HG03280 (cell line): Measurements from ENCODE around the gene TNIK.

ENCODE experiments used
- ATAC-seq: cut with Tn5 transposase; IDR thresholded peaks from one replicate; pipeline ENCODE4 v1.9.1; 2021; ENCODE audit warnings: mild to moderate bottlenecking, moderate library complexity; ENCODE audit not compliant: unreplicated experiment

TNIK gene

DNA sequence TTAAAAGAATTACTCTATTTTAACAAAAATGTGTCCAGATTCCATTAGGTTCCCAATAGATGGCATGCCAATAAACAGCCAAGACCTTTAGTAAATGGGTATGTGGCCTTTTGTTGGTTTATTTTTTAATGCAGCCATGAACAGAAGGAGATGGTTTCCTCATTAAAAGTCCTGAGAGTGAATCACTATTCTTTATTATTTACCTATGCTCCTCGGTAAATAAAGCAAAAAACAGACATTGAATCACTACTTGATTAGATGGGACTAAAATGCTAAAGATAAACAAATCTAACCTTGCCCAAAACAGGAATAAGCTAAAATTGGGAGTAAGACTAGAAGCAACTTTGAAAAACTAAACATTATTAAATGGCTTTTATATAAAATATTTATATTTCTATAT lies 94.2 kb downstream of the TNIK start:
- no peak for ATAC-seq

DNA sequence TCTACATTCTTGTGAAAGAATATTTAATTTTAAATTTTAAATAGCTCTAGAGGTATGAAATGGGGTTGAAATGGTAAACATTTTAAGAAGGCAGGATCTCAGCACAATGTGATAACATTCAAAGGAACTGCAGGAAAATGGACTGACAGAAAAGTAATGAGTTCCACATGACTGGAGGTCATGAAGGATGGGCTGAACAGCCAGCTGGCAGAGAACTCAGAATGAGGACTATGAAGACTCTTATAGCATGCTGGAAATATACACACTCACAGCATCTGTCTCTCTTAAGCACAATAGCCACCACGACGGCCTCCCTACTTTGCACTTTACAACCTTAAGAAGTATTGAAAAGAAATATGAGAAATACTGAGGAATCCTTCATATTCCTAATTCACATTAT lies 94.7 kb downstream of the TNIK start:
- no peak for ATAC-seq

DNA sequence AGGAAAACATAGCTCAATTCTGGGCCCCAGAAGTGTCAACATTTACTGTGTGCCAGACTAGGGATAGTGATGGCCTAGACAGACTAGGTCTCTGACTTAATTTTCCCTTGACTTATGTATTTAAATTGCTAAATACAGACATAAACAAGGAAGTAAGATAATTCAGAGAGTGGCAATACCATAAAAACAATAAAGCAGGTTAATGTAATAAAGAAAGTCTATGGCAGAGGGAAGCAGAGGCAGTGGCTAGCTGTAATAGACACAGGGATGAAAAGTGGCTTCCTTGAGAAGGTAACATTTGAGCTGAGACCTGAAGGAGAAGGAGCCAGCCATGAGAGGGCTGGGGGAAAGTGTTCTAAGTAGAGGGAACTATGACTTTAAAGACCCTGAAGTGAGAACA lies 95.7 kb downstream of the TNIK start:
- ATAC-seq, result no peak

DNA sequence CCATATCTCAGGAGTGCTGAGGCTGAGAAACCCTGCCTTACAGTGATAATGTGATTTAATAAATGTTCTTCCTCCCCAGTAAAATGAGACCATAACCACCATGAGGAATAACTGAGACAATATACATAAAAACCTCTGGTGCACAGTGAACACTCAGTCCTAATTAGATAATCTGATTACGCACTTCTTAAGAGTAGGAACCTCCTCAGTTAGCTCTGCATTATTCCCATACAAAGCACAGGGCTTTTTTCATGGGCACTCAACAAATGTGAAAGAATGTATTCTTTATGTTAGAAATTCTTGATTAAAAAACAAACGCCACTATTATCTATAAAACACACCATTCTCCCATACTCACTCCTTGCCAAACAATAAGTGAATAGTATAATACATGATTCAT lies 97.0 kb downstream of the TNIK start:
- ATAC-seq, result no peak

DNA sequence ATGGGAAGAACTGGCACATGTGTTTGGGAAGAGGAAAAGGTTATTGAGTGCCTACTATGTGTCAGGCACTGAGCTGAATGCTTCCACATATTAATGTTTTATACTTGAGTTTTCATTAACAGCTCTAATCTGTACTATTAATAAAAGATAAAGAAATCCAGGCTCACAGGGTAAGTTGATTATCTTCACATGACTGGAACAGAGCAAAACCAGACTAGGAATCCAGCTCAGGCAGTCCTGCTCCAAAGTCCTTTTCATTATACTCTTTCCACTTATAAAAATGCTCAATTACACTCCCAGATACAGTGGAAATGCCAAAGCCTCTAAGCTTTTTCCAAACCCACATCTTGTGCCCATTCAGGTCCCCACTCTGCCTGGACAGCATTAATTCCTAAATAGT lies 97.6 kb downstream of the TNIK start:
- no peak for ATAC-seq

DNA sequence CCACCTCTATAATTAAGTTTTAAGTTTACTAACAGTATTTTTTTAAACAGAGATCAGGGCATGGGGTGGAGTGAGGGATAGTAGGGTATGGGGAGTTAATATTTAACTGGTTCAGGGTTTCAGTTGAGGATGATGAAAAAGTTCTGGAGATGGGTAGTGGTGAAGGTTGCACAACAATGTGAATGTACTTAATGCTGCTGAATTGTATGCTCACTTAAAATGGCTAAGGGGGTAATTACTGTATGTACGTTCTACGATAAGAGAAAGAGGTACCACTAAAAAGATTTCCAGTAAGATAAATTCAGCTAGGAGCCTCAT lies 101.4 kb downstream of the TNIK start:
- ATAC-seq, result no peak

DNA sequence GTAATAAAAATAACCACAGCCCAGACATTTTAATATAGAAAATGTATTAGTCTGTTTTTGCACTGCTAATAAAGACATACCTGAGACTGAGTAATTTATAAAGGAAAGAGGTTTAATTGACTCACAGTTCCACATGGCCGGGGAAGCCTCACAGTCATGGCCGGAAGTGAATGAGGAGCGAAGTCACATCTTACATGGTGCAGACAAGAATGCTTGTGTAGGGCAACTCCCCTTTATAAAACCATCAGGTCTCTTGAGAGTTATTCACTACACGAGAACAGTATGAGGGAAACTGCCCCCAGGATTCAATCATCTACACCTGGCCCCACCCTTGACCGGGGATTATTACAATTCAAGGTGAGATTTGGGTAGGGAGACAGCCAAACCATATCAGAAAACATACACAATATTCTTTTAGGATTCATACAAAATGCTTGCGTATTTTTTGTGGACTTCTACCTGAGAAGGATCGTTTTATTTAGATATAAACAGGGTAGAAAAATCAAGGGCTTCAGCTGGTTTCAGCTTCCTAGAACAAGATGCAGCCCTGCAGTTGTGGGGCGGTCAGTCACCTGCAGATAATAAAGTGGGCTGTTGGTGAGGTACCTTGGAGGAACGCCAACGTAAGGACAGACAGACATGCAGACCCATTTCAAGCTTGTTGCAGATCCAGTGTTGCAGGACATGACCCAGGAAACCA lies 101.9 kb downstream of the TNIK start:
- no peak for ATAC-seq

DNA sequence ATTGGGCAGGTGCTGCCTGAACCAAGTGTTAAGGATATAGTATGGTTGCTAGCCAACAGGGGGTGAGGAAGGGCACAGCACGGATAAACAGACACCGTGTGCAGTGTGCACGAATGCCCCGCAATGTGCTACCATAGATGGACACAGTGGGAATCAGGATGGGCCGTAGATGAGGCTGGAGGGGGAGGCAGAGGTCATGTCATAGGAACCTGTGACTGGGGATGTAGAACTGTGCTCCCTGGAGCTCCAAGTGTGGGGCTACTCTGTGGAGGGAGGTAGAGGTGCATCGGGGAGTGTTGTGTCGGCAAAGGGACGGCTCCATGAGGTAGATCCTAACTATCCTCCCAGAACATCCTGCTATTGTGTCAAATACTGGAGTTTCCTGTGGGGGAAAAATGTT lies 102.5 kb downstream of the TNIK start:
- no peak for ATAC-seq

DNA sequence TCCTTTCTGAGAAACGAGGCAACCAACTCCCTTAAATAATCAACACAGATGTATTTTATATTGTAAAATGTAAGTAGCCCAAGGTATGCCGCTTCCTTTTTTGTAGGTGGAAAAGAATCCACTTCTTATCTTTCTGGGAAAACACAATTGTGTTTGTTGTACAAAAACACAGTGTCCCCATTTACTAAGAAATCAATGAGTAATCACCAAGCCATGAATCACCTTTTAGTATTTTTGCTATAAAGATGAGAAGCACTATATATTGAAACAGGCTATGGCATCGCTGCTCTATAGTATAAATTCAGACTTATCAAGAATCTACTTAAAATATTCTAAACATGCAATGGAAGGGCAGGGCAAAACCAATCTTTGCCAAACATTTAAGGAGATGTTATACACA lies 104.0 kb downstream of the TNIK start:
- no peak for ATAC-seq

DNA sequence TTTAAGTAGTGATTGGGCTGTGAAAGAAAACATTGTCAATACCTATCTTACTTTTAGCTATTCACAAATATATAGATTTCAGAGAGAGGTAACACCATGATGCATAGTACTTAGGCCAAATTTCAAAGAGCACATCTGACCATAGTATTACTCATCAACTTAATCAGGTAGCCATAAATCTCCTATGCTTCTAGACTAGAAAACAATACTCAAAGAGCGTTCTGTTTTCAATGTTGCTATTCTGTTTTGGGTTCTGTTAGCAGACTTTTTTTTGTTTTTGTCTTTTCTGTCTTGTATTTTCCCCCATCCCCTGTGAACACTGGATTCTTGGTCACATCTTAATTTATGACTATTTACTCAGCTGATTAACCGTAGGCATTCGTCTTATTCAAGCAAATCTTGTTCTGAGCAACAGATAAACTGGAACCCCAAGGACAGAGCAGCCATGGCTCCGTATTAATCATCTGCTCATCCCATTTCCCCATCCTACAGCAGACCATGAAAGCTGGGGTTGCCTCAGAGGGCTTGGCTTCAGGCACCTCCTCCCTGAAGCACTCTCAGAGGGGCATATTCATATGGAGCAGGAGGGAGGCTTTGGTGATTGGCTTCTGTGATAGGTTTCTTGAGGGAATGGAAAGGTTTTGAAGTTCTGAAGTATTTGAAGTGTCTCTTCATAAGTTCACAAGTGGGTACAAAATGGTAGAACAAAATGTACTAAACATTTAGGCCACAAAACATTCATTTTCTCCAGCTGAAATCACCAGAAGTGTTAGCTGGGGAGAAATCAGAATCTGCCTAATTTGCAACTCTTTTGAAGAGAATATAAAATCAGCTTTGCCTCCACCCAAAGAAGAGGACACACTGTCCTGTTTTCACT lies 105.3 kb downstream of the TNIK start:
- no peak for ATAC-seq

DNA sequence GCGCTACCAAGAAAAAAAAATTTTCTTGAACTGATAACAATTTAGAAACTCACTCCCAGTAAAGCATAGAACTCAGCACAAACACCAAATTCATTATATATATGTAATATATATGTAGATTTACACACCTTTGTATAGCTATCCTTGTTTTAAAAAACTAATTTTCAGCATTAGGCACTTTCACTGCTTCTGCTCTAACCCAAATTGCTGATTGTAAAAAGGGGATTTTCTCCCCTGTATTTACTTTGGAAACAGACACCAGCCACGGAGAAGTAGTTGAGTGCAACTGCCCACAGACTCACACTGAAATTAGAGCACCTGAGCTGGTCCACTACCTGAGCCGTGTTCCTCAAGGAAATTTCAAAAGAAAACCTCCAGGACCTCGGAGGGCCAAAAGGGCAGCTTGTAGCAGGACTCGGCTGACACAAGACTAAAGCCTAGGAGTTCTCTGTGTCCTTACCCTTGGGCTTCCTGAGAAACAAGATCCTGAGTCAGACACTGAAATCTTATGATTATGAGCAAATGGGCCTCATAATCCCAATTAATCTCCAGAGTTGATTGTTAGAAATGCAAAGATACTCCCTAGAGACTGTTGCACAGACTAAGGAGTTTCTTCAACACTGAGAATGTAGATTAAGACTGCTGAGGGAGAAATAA lies 106.0 kb downstream of the TNIK start:
- no peak for ATAC-seq

DNA sequence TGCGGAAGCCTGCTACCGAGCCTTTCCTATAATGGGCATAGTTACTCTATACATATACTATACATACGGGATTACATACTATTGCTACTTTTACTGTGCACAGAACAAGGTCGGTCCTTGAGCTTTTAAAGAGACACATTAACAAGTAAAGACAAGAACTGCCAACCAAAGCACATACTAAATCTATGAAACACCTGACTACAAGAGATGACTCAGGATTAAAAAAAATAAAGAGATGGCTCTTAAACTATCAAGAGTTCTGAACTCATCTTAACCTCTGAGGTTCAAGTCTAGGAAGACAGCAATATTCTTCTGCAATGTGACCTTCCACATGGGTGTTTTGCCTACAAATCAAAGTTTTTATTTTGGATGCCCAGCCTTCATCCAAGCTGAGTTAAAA lies 106.8 kb downstream of the TNIK start:
- ATAC-seq, result no peak

DNA sequence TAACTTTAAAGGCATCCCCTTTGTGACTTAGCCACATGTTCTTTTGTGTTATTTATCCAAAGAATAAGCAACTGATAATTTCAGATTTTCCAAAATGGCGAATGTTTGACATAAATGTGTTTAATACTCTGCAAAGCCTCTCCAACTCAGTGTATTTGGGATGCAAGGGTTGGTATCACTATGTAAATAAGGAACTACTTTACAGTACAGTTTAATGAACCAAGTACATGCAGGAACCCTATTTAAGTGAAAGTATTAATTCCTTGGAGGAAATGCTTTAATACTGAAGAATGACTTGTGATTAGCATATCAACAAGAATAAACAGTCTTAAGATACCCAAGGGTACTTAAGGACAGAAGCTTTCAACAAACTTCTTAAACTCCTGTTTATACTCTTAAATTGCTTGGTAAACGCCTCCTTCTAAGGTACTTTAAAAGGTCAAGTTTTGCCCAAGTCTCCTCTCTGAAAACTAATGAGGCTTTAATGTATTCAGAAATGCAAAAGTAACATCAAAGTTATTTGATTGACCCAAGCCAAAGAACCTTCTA lies 107.7 kb downstream of the TNIK start:
- ATAC-seq, result no peak

DNA sequence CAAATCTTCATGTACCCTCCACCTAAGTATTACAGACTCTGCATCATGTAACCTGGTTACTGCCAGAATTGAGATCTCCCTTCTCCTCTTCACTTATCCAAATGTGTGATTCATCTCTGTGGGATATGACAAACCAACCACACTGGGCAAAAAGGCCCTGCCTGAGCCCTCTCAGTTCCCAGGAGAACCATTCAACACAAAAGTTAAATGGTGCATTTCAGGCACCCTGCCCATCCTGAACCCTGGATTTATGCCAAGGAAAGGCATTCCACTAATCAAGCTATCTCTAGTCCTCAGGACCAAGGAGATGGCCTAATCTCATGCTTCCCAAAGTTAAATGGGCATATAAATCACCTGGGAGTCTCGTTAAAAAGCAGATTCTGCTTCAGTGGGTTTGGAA lies 108.5 kb downstream of the TNIK start:
- no peak for ATAC-seq

DNA sequence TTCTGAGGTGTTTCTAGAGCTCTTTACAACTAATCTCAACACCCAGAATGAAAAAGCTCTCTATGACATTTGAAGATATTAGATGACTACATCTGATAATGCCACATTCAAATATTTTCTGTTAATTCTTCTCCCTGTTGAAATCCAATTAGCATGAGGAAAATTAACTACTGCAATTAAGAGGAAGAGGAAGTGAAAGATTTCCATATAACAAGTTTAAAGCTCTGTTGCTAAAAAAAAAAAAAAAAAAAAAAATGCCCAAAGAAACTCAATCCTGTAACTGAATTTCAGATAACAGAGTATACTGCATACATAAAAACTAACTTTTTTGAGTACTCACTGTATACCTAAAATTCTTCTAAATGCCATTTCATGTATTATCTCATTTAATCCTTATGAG lies 109.8 kb downstream of the TNIK start:
- no peak for ATAC-seq

DNA sequence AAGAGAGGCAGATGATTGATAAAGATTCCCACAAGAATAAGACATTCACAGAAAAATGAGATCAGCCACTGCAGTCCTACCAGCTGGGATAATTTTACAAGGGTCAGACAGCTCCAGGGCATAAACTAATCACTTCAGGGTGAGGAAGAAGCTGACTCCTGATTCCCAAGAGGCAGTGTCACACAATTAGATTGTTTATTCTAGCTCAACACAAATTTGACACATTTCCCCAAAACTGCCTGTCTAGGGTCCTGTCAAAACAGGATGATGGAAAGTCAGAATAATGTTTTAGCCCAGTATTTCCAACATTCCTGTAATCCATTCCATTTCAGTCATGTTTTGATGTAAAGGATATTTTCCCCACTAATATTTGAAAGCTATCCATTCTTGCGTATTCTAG lies 110.8 kb downstream of the TNIK start:
- ATAC-seq, result no peak

DNA sequence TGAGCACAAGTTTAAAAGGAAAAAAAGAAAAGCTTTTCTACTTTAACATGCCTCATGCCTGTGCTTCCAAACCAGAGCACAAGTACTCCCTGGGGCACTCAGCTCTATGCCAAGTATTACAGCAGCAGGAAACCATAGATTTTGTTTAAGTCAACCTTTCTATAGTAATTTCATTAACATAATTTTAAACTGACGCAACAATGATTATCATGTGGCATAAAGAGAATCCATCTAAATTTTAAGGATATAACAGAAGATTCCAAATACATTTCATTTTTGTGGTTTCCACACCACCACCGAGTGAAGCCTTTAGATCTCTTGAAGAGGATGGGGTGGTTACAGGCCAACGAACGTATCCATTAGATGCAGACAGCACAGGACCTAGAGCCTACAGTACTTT lies 112.1 kb downstream of the TNIK start:
- peak; percentile 18 for ATAC-seq

DNA sequence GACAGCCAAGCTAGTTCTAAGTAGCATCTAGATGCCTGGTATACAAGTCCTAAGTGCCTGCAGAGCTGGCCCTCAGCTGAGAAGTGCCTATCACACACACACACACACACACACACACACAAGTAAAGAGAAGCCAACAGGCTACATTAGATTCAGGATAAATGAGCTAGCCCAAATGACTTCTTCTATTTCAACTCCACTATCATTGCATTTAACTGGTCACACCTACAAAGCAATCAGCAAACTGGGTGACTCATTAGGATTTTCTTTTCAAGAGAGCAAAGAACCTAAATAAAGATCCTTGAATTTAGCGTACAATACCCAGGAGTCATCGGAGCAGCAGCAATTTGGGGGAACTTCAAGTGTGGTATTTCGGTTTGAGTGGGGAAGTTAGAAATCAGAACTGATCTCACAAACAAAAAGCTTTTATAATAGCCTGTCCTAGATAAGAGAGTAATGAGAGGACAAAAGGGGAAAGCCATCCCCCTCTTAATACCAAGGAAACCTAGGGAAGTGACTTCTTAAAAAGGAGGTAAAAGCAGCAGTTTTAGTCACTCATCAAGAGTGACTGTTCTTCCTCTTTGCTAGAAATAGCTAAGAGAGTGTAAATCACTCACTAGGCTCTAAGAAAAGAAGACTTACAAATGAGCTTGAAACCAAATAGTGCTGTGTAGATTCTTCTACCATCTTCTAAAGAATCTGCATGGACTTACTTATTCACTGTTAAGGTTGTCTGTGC lies 112.7 kb downstream of the TNIK start:
- peak; percentile 56 for ATAC-seq

DNA sequence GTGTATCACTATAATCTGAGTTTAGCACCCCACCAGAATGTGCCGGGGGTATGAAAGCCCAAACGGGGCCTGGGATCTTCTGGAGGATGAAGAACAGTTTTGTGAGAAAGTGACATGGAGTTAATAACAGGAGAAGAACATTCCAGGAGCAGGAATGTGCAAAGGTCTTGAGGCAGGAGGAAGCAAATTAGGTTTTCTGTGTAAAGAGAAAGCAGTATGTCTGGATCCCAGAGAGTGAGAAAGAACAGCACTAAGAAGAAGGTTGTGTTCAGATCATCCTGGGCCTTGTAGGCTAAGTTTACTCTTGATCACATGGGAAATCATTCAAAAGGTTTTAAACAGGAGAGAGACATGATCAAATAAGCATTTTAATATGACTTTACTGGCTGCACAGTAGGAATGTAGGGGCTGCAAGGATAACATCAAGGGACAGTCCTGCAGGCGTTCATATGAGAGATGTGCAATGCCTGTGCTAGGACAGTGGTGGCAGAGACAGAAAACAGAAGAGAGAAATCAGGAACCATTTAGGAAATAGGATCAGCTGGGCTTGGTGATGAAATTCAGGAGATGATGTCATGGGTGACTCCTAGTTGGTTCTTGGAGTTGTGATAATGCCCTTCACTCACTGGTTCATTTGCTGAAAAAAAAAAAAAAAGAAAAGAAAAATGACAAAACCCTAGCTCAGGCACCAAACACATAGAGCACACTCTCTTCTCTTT lies 113.5 kb downstream of the TNIK start:
- ATAC-seq, result no peak

DNA sequence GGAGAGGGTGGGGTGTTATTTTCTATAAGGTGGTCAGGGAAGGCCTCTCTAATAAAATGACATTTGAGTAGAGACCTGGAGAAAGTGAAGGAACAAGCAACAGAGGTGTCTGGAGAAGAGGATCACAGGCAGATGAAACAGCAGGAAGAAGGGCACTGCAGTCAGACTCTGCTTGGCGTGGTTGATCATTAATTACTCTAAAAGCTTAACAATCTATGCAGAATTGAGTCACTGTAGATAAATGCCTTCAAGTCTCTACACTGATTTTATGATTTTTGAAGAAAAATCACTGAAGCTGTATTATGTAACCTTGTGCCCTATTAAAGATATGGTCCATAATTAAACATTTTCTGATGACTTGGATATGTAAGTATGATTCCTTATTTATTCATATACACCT lies 114.2 kb downstream of the TNIK start:
- ATAC-seq, result no peak
